Effector memory CD4-positive, alpha-beta T cell (primary cell): ENCODE results near the gene SIM2.

Experiments used
- DNase-seq, 3 donors: peaks; one replicate each; pipeline ENCODE4 v3.0.0-alpha.2; 2020
- H3K27ac ChIP-seq: 2 replicates; pipeline ENCODE4 v1.7.0; 2013; ENCODE audit warnings: mild to moderate bottlenecking, low read length, moderate library complexity; ENCODE audit not compliant: insufficient read depth, poor library complexity, severe bottlenecking
- H3K27me3 ChIP-seq: replicated peaks from 2 replicates; pipeline ENCODE4 v1.7.0; 2013; ENCODE audit warnings: mild to moderate bottlenecking, low read length; ENCODE audit not compliant: insufficient read depth, control insufficient read depth, poor library complexity, severe bottlenecking
- H3K36me3 ChIP-seq: 2 replicates; pipeline ENCODE4 v1.7.0; 2013; ENCODE audit warnings: mild to moderate bottlenecking, low read length, moderate library complexity; ENCODE audit not compliant: control insufficient read depth, insufficient read depth
- H3K4me1 ChIP-seq: 2 replicates; pipeline ENCODE4 v1.7.0; 2013; ENCODE audit warnings: low read length, mild to moderate bottlenecking; ENCODE audit not compliant: control insufficient read depth, insufficient read depth, poor library complexity, severe bottlenecking
- H3K4me3 ChIP-seq: 2 replicates; pipeline ENCODE4 v1.7.0; 2013; ENCODE audit warnings: low read length, low read depth, mild to moderate bottlenecking; ENCODE audit not compliant: insufficient read depth, poor library complexity, severe bottlenecking
- H3K9me3 ChIP-seq: 2 replicates; pipeline ENCODE4 v1.7.0; 2013; ENCODE audit warnings: mild to moderate bottlenecking, low read length, moderate library complexity; ENCODE audit not compliant: control insufficient read depth

The SIM2 gene

GRCh38 chr21:36796070-36796469, 97.2 kb downstream of the SIM2 start:
- no peaks in the 10 kb centered on the region for H3K27me3 ChIP-seq
- no peaks in the 10 kb centered on the region for H3K4me1 ChIP-seq
- H3K27ac ChIP-seq: no peak overlapping the region
- H3K9me3 ChIP-seq: peaks cover 10% of the 10 kb centered on the region
- DNase-seq: no peak
- H3K36me3 ChIP-seq: no peaks in the 10 kb centered on the region
- no peak overlapping the region for H3K4me3 ChIP-seq

DNA sequence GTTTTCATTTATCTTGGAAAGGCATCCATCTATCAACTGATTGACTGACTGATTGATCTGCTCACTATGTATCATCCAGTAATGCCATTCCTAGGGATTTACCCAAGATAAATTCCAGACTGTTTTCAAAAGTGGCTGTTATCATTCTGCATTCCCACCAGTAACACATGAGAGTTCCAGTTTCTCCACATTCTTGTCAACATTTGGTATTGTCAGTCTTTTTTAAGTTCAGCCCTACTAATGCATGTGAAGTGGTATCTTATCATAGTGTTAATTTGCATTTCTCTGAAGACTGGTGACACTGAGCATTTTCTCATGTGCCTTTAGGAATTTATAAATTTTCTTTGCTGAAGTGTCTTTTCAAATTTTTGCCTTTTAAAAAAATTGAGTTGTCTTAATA, 99.6 kb downstream of the SIM2 start:
- Histone ChIP-seq H3K4me3 (no peak overlapping the region), H3K36me3 (no peaks in the 10 kb centered on the region), H3K27me3 (no peaks in the 10 kb centered on the region), H3K9me3 (peaks cover 10% of the 10 kb centered on the region), H3K27ac (no peak overlapping the region), H3K4me1 (no peaks in the 10 kb centered on the region)
- no peak for DNase-seq
